Measurements from ENCODE around the gene CCDC110.

CCDC110 gene

DNA sequence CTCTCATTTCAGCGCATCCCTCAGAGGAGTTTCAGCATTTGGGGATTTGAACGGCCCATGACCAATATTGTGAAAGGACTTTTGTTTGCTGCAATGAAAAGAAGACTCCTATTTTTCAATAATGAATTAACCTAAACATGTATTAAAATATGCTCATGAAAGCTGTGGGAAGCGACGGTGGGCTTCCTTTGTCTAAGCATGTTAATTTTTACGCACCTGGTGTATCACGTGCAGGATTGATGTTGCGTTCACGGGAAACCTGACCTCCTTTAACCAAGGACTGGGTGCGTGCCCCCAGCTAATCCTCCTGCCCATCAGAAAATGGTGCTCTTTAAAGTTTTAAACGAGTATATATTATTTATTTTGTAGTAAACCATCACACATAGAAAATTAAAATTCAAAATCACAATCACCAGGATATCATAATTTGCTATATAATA, 590 bp upstream of the CCDC110 start:
- no peak for DNase-seq (ENCODE audit: low read depth)

- DNase-seq (ENCODE audit: low read depth): no peak
These were observed 885 bp downstream of the CCDC110 start for GRCh38 chr4:185470501-185471195.

DNA sequence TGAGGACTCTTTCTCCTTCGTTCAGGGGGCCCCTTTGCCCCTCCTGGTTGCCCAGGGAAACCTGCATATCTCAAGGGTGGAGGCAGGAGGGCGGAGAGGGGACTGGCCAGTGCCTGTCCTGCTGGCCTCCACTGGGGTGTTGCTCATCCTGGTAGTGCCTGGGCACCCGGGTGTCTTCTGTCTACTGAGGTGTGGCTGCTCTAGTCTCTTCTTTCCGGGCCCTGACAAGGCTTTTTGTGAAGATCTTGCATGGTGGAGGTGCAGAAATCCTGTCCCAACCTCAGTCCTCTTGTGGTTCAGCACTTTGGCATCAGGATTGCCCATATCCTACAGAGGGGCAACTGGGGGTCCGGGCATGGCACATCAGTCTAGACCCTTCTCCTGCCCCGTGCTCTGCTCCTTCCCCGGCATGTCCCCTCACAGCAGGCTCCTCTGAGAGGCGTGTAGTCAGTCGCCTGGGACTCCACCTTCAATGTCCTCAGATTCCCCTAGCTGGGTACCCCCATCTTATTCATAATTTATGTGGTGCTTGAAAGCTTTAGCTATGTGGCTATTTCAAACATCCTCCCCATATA, 1.9 kb downstream of the CCDC110 start:
- DNase-seq (ENCODE audit: low read depth): no peak

- DNase-seq (ENCODE audit: low read depth): no peak
These were observed 2.5 kb downstream of the CCDC110 start for GRCh38 chr4:185468999-185469398.

DNA sequence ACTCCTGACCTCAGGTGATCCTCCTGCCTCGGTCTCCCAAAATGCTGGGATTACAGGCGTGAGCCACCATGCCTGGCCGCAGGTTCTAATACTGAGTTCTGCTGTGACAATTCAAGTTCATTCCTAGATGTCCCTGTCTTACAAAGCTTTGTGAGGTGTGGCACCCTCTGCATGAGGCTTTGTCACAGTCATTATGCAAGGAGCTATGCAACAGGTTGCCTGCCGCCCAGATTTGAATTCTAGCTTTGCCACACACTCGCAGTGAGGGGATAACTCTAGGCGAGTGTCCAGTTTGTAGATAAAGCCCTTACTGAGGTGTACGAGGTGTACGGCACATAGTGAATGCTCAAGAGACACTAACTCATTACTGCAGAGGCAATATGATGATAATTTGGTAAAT, 3.5 kb downstream of the CCDC110 start:
- DNase-seq (ENCODE audit: low read depth): no peak

DNA sequence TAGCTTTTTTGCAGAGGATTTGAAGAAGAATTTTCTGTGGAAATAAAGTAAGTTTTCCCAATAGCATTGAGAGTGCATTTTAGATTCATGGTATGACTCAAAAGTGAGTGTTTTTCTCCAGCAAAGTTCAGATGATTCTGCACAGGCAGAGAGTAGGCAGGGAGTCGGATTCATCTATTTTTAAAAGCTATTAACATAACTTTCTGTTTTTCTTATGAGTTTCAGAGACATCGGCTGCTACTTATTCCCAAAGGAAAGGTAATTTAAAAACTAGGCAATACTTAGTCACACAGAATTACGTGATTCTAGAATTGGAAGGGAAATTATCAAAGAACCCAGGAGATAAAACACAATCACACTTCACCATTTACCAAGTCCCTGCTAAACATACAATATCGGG, 4.4 kb downstream of the CCDC110 start:
- DNase-seq (ENCODE audit: low read depth): no peak

- no peak for DNase-seq (ENCODE audit: low read depth)
These were observed 5.8 kb downstream of the CCDC110 start for GRCh38 chr4:185465707-185466106.

DNA sequence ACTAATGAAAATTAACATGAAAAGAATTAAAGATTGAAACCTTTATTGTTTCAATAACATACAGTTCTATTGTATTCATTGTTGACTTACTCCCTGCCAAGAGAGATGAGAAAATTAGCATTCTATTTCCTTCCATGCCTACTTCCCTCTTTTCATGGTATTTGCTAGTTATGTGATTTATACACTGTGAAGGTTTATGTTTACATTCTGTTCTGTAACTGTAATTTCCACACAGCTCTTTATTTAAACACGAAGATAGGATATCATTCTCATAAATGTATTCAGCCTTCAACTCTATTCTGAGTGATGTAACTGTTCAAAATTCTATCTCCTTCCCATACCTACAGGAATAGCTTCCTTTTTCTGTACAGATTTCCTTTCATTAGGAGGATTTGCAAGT, 6.6 kb downstream of the CCDC110 start:
- DNase-seq (ENCODE audit: low read depth): no peak

GRCh38 chr4:185464183-185464582, 7.3 kb downstream of the CCDC110 start:
- no peak for DNase-seq (ENCODE audit: low read depth)

DNA sequence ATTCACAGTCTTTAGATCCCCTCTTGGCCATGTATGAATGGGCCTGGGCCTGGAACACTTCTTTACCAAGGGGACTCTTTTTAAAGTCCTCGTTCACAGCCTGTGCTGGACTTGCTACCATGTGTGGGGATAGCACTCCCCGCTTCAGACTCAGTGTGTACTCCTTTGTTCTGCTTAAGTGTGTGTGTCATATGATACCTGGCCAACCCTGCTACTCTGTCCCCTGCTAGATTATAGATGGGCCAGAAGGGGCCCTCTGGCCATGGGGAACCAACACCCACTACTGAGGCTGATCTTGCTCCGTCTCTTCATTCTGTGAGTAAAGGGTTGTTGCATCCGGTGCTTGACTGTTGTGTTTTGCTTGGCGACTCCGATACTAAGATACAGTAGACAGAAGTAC, 8.0 kb downstream of the CCDC110 start:
- DNase-seq (ENCODE audit: low read depth): no peak

DNA sequence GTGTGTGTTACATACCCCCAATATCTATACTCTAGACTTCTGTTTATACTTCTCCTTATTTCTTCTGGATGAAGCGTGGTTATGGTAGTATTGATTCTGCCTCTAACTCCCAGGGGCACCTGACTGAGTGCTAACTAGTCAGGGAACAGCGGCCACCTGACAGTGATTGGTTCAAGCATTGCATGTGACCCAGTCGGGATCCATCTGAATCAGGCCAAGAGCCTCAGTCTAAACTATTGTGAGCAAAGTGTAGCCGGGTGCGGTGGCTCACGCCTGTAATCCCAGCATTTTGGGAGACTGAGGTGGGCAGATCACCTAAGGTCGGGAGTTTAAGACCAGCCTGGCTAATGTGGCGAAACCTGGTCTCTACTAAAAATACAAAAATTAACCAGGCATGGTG, 10.0 kb downstream of the CCDC110 start:
- DNase-seq (ENCODE audit: low read depth): no peak

DNA sequence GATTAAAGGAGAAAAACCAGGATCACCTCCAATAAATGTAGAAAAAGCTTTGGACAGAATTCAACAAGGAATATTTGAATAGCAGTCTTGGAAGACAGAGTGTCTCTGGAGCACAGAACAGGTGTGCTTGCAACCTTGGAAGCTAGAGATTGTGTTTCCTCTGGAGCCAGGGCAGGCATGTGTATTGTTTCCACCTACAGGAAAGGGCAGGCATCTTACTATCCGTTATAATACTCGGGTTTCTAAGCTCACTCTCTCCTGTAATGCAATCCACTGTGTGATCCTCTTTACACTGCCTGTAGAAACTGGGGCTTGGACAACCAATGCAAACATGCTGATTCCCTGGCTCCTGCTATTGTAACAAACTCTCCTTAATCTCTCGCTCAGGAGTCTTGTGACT, 14.4 kb downstream of the CCDC110 start:
- DNase-seq (ENCODE audit: low read depth): no peak

DNA sequence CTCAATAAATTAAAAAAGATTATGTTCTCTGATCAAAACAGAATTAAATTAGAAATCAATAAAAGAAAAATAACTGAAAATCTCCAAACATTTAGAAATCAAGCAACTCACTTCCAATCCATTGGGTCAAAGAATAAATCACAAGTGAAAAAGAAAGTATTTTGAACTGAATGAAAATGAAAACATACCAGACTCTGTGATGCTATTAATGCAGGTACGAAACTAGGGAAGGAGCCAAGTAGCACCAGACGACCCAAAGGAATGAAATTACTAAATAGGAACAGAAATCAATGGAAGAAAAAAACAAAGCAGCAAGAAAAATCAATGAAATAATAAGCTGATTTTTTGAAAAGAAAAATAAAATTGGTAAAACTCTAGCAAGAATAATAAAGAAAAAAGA, 15.4 kb downstream of the CCDC110 start:
- DNase-seq (ENCODE audit: low read depth): no peak

GRCh38 chr4:185445209-185445608, 26.3 kb downstream of the CCDC110 start:
- DNase-seq (ENCODE audit: low read depth): no peak

GRCh38 chr4:185441479-185441878, 30.1 kb downstream of the CCDC110 start:
- no peak for DNase-seq (ENCODE audit: low read depth)

DNA sequence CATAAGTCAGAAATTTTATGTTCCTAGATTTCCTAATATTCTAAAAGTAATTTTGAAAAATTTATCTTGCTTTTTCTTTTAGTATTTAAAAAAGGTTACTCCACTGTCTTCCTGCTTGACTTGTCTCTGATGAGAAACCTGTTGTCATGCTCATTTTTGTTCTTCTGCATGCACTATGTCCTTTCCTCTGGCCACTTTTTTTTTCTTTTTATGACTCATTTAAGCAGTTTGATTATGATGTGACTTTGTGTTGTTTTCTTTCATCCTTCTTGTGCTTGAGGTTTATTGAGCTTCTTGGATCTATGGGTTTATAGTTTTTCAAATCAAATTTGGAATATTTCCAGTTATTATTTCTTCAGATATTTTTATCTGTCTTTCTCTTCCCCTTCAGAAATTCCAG, 33.7 kb downstream of the CCDC110 start:
- DNase-seq (ENCODE audit: low read depth): no peak

DNA sequence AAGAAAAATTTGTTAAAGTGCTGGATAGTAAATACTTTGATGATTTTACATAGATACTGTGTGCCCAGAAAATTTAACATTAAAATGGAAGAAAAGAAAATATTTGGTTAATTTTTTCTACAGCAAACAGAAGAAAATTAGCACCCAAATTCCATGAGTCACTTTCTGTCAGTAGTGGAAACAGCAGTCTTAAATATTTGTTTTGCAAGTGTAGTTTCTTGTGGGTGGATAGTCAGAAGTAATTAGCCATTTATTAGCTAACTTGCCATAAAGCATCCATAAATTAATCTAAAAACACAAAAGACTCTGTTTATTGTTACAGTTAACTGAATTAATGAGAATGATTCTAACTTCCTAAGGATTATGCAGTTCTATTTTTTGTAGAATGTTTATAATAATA, 36.1 kb downstream of the CCDC110 start:
- no peak for DNase-seq (ENCODE audit: low read depth)

DNA sequence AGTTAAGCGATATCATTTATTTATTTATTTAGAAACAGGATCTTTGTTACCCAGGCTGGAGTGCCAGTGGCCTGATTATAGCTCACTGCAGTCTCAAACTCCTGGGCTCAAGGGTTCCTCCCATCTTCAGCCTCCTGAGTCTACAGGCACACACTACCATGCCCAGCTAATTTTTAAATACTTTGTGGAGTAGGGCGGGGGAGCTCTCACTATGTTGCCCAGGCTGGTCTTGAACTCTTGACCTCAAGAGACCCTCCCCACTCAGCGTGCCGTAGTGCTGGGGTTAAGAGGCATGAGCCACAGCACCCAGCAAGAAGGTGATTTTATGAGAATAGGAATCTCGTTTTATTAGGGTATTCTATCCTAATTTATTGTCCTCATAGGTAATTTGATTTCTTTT, 41.9 kb downstream of the CCDC110 start:
- DNase-seq (ENCODE audit: low read depth): no peak

- DNase-seq (ENCODE audit: low read depth): no peak
These were observed 44.4 kb downstream of the CCDC110 start for GRCh38 chr4:185426960-185427688.

GRCh38 chr4:185425647-185426352, 45.7 kb downstream of the CCDC110 start, which contains the start of gene UFSP2:
UFSP2 (minus strand) TSS chr4:185425964; CDS start chr4:185425868, 96 bp downstream.
- peak; percentile 67 for DNase-seq (ENCODE audit: low read depth)

DNA sequence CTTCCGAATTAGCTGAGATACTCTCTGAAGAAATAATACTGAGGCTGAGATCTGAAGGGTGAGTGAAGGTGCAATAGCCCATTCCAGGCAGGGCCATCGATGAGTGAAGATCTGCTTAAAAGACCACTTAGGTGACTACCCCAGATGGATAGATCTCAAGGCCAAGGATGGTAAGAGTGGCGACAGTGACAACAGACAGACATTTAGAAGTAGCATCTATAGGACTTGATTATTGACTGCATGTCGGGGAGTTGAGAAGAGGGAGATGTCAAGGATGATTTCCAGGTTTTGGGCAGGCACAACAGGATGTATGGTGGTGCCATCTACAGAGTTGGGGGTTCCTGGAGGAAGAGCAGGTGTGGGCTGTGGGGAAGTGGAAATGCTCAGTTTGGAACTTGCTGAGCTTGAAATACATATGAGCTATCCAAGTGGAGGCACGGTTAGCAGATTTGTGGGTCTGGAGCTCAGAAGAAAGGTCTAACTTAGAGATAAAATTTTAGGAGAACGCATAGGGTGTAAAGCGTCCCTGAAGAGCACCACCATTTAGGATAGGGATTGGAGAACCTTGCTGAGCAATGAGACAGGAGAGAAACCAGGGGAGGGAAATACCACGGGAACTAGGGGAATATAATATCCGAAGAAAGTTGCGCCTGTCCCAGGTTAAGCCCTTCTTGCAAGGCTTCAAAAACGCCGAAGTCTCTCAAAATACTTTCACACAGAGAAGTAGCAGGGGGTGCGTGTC, 46.5 kb downstream of the CCDC110 start:
- no peak for DNase-seq (ENCODE audit: low read depth)

Measured in stimulated activated CD8-positive, alpha-beta memory T cell treated with anti-CD3 and anti-CD28 coated beads, Interleukin-7, amount 100 ng/mL, for 24 hours (primary cell).